GF-D8 (cell line): Measurements from ENCODE around the gene SPEG.

ENCODE experiments used
- DNase-seq: peaks from one replicate; lab custom pipeline; 2025; lab: John Stamatoyannopoulos, UW

The SPEG gene

GRCh38 chr2:219497495-219498279 lies 63.0 kb downstream of the SPEG start:
- DNase-seq: no peak

GRCh38 chr2:219498280-219499057 lies 63.8 kb downstream of the SPEG start, which contains the start of gene GMPPA:
Gene GMPPA (plus strand): TSS chr2:219498891. CDS start chr2:219499976, 1,085 bp downstream.
- peak; percentile 94 for DNase-seq

GRCh38 chr2:219499058-219499307 lies 64.3 kb downstream of the SPEG start:
- DNase-seq: no peak

- no peak for DNase-seq
Measured at GRCh38 chr2:219499555-219499954, 64.9 kb downstream of the SPEG start.

- DNase-seq: no peak
Measured at GRCh38 chr2:219500135-219500534, 65.5 kb downstream of the SPEG start.

- no peak for DNase-seq
Measured at GRCh38 chr2:219501849-219502248, 67.2 kb downstream of the SPEG start.

GRCh38 chr2:219502618-219503017 lies 68.0 kb downstream of the SPEG start:
- no peak for DNase-seq

- no peak for DNase-seq
Measured at GRCh38 chr2:219505585-219505984, 70.9 kb downstream of the SPEG start.

GRCh38 chr2:219506153-219506801 lies 71.6 kb downstream of the SPEG start:
- no peak for DNase-seq

GRCh38 chr2:219506802-219507526 lies 72.3 kb downstream of the SPEG start:
- DNase-seq: no peak

GRCh38 chr2:219507581-219508443 lies 73.2 kb downstream of the SPEG start:
- DNase-seq: no peak

GRCh38 chr2:219508444-219508734 lies 73.7 kb downstream of the SPEG start:
- DNase-seq: no peak

- no peak for DNase-seq
Measured at GRCh38 chr2:219508971-219509779, 74.5 kb downstream of the SPEG start.

GRCh38 chr2:219509780-219510511 lies 75.3 kb downstream of the SPEG start:
- no peak for DNase-seq

- DNase-seq: no peak
Measured at GRCh38 chr2:219510512-219511135, 76.0 kb downstream of the SPEG start.

- no peak for DNase-seq
Measured at GRCh38 chr2:219511547-219512325, 77.1 kb downstream of the SPEG start.

GRCh38 chr2:219512524-219513216 lies 78.0 kb downstream of the SPEG start:
- DNase-seq: no peak

- no peak for DNase-seq
Measured at GRCh38 chr2:219513787-219514186, 79.1 kb downstream of the SPEG start.
